Measurements from ENCODE around the gene SLC5A4.

DNA sequence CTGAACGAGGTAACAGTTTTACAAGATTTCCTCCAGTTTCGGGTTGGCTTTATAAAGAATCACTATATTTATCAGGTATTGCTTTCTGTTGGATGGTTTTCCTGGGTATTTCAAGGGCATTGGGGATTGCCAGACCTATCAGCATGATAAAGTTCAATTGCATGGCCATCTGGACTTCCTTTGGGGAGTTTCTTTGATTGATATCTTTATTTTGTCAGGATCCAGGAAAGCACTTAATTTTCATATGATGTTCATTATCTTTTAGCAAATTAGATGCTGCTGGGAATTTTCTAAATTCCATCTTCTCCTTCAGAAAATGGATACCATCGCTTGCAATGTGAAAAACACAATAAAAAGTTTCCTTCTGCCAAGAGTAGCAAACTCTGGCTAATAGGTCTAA, 71.5 kb downstream of the SLC5A4 start:
- TF ChIP-seq, protein P1, sequence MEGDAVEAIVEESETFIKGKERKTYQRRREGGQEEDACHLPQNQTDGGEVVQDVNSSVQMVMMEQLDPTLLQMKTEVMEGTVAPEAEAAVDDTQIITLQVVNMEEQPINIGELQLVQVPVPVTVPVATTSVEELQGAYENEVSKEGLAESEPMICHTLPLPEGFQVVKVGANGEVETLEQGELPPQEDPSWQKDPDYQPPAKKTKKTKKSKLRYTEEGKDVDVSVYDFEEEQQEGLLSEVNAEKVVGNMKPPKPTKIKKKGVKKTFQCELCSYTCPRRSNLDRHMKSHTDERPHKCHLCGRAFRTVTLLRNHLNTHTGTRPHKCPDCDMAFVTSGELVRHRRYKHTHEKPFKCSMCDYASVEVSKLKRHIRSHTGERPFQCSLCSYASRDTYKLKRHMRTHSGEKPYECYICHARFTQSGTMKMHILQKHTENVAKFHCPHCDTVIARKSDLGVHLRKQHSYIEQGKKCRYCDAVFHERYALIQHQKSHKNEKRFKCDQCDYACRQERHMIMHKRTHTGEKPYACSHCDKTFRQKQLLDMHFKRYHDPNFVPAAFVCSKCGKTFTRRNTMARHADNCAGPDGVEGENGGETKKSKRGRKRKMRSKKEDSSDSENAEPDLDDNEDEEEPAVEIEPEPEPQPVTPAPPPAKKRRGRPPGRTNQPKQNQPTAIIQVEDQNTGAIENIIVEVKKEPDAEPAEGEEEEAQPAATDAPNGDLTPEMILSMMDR (IDR thresholded peaks at IDR 0.05) = no peak
- no peak for TF ChIP-seq POLR2AphosphoS5 (IDR thresholded peaks at IDR 0.05)
